Mesenchymal stem cell (in vitro differentiated cells and primary cell): Measurements from ENCODE around the gene ITSN2.
A peak's percentile ranks its signal among the peaks of the same experiment; 100 is the strongest.
"Not testable (repeated sequence)": the region's sequence is repeated elsewhere in the genome, so short reads cannot be mapped to it uniquely, and the experiment has no call there.

Experiments used
- DNase-seq: peaks from one replicate; pipeline ENCODE4 v3.0.0-alpha.2; 2013
- H2AFZ ChIP-seq: one replicate; pipeline ENCODE4 v1.6.1; 2013; ENCODE audit warnings: low read depth, mild to moderate bottlenecking, control low read depth, inconsistent platforms, low read length, moderate library complexity
- H2AK5ac ChIP-seq: 2 replicates; pipeline ENCODE4 v1.6.1; 2013; ENCODE audit warnings: low read length, moderate library complexity, mild to moderate bottlenecking, inconsistent platforms; ENCODE audit not compliant: severe bottlenecking
- H2BK120ac ChIP-seq: one replicate; pipeline ENCODE4 v1.6.1; 2013; ENCODE audit warnings: low read depth, mild to moderate bottlenecking, inconsistent platforms, low read length, moderate library complexity
- H2BK12ac ChIP-seq, 2 experiments: one replicate each; pipeline ENCODE4 v1.6.1; 2013; ENCODE audit warnings: inconsistent platforms in 2 of 2, low read length in 2 of 2, mild to moderate bottlenecking in 2 of 2, moderate library complexity in 2 of 2, control low read depth in 1 of 2
- H2BK15ac ChIP-seq: one replicate; pipeline ENCODE4 v1.6.1; 2013; ENCODE audit warnings: mild to moderate bottlenecking, low read depth, inconsistent platforms; ENCODE audit not compliant: poor library complexity, severe bottlenecking
- H2BK5ac ChIP-seq: 2 replicates; pipeline ENCODE4 v1.6.1; 2013; ENCODE audit warnings: low read depth, mild to moderate bottlenecking, low read length, control low read depth, inconsistent platforms; ENCODE audit not compliant: poor library complexity, severe bottlenecking
- H3K14ac ChIP-seq, 2 experiments: one replicate each; pipeline ENCODE4 v1.6.1; 2013; ENCODE audit warnings: inconsistent platforms in 2 of 2, low read length in 2 of 2, control low read depth in 1 of 2, mild to moderate bottlenecking in 1 of 2, moderate library complexity in 1 of 2
- H3K18ac ChIP-seq, 2 experiments: one replicate each; pipeline ENCODE4 v1.6.1; 2013; ENCODE audit warnings: inconsistent platforms in 2 of 2, low read length in 2 of 2, control low read depth in 1 of 2, low read depth in 1 of 2, mild to moderate bottlenecking in 1 of 2
- H3K23ac ChIP-seq, 2 experiments: one replicate each; pipeline ENCODE4 v1.6.1; 2013; ENCODE audit warnings: inconsistent platforms in 2 of 2, low read length in 2 of 2, mild to moderate bottlenecking in 2 of 2, moderate library complexity in 2 of 2, control low read depth in 1 of 2
- H3K27ac ChIP-seq: 2 replicates; pipeline ENCODE4 v1.5.1; 2013; ENCODE audit warnings: mild to moderate bottlenecking, moderate library complexity, low read length, control low read depth, inconsistent platforms; ENCODE audit not compliant: poor library complexity, severe bottlenecking
- H3K27me3 ChIP-seq, 2 experiments: 2 replicates each; pipeline versions ENCODE4 v1.6.1 to v1.7.0; 2013; ENCODE audit warnings: low read length in 2 of 2, mild to moderate bottlenecking in 2 of 2, moderate library complexity in 2 of 2, control low read depth in 1 of 2, inconsistent platforms in 1 of 2; ENCODE audit not compliant: control insufficient read depth in 1 of 2, insufficient read depth in 1 of 2
- H3K36me3 ChIP-seq, 2 experiments: 2 replicates each; pipeline versions ENCODE4 v1.6.1 to v1.7.0; 2013; ENCODE audit warnings: low read length in 2 of 2, control low read depth in 1 of 2, inconsistent platforms in 1 of 2, low read depth in 1 of 2, mild to moderate bottlenecking in 1 of 2; ENCODE audit not compliant: insufficient read depth in 2 of 2, control insufficient read depth in 1 of 2
- H3K4ac ChIP-seq, 2 experiments: one replicate each; pipeline ENCODE4 v1.6.1; 2013; ENCODE audit warnings: inconsistent platforms in 2 of 2, low read length in 2 of 2, mild to moderate bottlenecking in 2 of 2, moderate library complexity in 2 of 2, control low read depth in 1 of 2, low read depth in 1 of 2
- H3K4me1 ChIP-seq: 2 replicates; pipeline ENCODE4 v1.6.1; 2013; ENCODE audit warnings: low read depth, low read length, control low read depth; ENCODE audit not compliant: control insufficient read depth, insufficient read depth
- H3K4me2 ChIP-seq: 2 replicates; pipeline ENCODE4 v1.6.1; 2013; ENCODE audit warnings: low read length, mild to moderate bottlenecking, inconsistent platforms; ENCODE audit not compliant: poor library complexity, severe bottlenecking
- H3K4me3 ChIP-seq, 2 experiments: 2 replicates each; pipeline versions ENCODE4 v1.5.1 to v1.7.0; 2013; ENCODE audit warnings: low read length in 2 of 2, mild to moderate bottlenecking in 2 of 2, control low read depth in 1 of 2, low read depth in 1 of 2; ENCODE audit not compliant: insufficient read depth in 1 of 2
- H3K79me1 ChIP-seq: replicated peaks from 2 replicates; pipeline ENCODE4 v1.6.1; 2013; ENCODE audit warnings: mild to moderate bottlenecking, control low read depth, low read length, inconsistent platforms; ENCODE audit not compliant: poor library complexity, severe bottlenecking
- H3K9ac ChIP-seq: 2 replicates; pipeline ENCODE4 v1.7.0; 2013; ENCODE audit warnings: mild to moderate bottlenecking, low read length, moderate library complexity
- H3K9me3 ChIP-seq: 2 replicates; pipeline ENCODE4 v1.7.0; 2013; ENCODE audit warnings: mild to moderate bottlenecking, low read length; ENCODE audit not compliant: control insufficient read depth
- H4K8ac ChIP-seq: one replicate; pipeline ENCODE4 v1.6.1; 2013; ENCODE audit warnings: inconsistent platforms, mild to moderate bottlenecking, low read length, moderate library complexity
- H4K91ac ChIP-seq: one replicate; pipeline ENCODE4 v1.6.1; 2013; ENCODE audit warnings: mild to moderate bottlenecking, low read length, inconsistent platforms
- WGBS: methylation state at CpG from one replicate; pipeline ENCODE4 v1.1.7; 2013; ENCODE audit warnings: mixed read lengths; 5-methylcytosine and 5-hydroxymethylcytosine counted together

Gene ITSN2

GRCh38 chr2:24342110-24342910 lies 18.0 kb downstream of the ITSN2 start:
- no peak overlapping the region for H4K91ac ChIP-seq
- H3K4ac ChIP-seq = no peak overlapping the region
- H3K79me1 ChIP-seq = peaks cover 20% of the 10 kb centered on the region
- H3K4me1 ChIP-seq = peaks cover 6% of the 10 kb centered on the region
- H3K4me2 ChIP-seq = no peak overlapping the region
- no peak overlapping the region for H3K4me3 ChIP-seq
- H3K18ac ChIP-seq = no peak overlapping the region
- no peak overlapping the region for H2BK15ac ChIP-seq
- no peaks in the 10 kb centered on the region for H3K9me3 ChIP-seq
- no peak overlapping the region for H2AFZ ChIP-seq
- H2BK12ac ChIP-seq = no peak overlapping the region
- no peak overlapping the region for H2BK120ac ChIP-seq
- no peak overlapping the region for H3K27ac ChIP-seq
- H3K23ac ChIP-seq = no peak overlapping the region
- no peaks in the 10 kb centered on the region for H3K27me3 ChIP-seq
- H4K8ac ChIP-seq = no peak overlapping the region
- H3K14ac ChIP-seq = no peak overlapping the region
- H2BK5ac ChIP-seq = no peak overlapping the region
- H3K36me3 ChIP-seq = no peaks in the 10 kb centered on the region
- no peak overlapping the region for H2AK5ac ChIP-seq
- WGBS = 94% methylated on average over 8 of the region's 9 CpGs
- peak; percentile 48 for DNase-seq
- H3K9ac ChIP-seq = no peak overlapping the region

DNA sequence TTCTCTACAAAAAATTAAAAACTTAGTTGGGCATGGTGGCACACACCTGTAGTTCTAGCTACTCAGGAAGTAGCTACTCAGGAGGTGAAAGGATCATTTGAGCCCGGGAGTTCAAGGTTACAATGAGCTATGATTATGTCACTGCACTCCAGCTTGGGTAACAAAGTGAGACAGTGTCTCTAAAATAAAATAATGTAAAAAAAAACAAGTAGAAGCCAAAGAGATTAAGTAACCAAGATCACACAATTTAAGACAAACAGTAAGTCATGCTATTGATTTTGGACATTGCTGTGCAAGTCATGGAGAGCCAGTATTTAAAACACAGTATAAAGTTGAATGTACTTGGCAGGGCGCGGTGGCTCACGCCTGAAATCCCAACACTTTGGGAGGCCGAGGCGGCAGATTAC lies 20.5 kb downstream of the ITSN2 start:
- no peak overlapping the region for H3K14ac ChIP-seq
- peaks cover 6% of the 10 kb centered on the region for H3K4me1 ChIP-seq
- no peak overlapping the region for H4K8ac ChIP-seq
- no peak overlapping the region for H3K18ac ChIP-seq
- no peak overlapping the region for H2BK15ac ChIP-seq
- no peak overlapping the region for H2BK5ac ChIP-seq
- no peaks in the 10 kb centered on the region for H3K36me3 ChIP-seq
- no peak overlapping the region for H3K9ac ChIP-seq
- 99% methylated on average over 6 of the region's 6 CpGs for WGBS
- DNase-seq = no peak
- H3K4me3 ChIP-seq = no peak overlapping the region
- H2BK120ac ChIP-seq = no peak overlapping the region
- H3K27me3 ChIP-seq = no peaks in the 10 kb centered on the region
- peaks cover 18% of the 10 kb centered on the region for H3K79me1 ChIP-seq
- no peak overlapping the region for H2AFZ ChIP-seq
- no peak overlapping the region for H2BK12ac ChIP-seq
- H2AK5ac ChIP-seq = no peak overlapping the region
- H4K91ac ChIP-seq = no peak overlapping the region
- no peak overlapping the region for H3K4ac ChIP-seq
- no peak overlapping the region for H3K27ac ChIP-seq
- no peak overlapping the region for H3K23ac ChIP-seq
- no peaks in the 10 kb centered on the region for H3K9me3 ChIP-seq
- H3K4me2 ChIP-seq = no peak overlapping the region

DNA sequence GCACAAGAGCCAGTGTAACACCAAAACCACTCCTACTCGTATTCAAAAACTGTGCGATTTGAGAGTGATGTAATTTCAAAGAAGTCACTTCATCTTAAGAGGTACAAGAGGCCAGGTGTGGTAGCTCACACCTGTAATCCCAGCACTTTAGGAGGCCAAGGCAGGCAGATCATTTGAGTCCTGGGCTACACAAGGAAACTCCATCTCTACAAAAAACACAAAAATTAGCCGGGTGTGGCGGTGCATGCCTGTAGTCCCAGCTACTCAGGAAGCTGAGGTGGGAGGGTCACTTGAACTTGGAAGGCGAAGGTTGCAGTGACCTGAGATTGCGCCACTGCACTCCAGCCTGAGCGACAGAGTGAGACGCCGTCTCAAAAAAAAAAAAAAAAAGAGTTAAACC lies 21.2 kb downstream of the ITSN2 start:
- not testable (repeated sequence) for H2BK15ac ChIP-seq, H2BK120ac ChIP-seq, DNase-seq, H3K4me1 ChIP-seq, H2AK5ac ChIP-seq, H4K8ac ChIP-seq, H3K18ac ChIP-seq, H2BK12ac ChIP-seq, H2AFZ ChIP-seq, H3K9ac ChIP-seq, H3K4me2 ChIP-seq, H3K4me3 ChIP-seq, H3K14ac ChIP-seq, H4K91ac ChIP-seq, H3K9me3 ChIP-seq, H3K27me3 ChIP-seq, H3K4ac ChIP-seq, H3K23ac ChIP-seq, H3K27ac ChIP-seq, H3K36me3 ChIP-seq, H2BK5ac ChIP-seq
- peaks cover 16% of the 10 kb centered on the region for H3K79me1 ChIP-seq
- 91% methylated on average over 7 of the region's 9 CpGs for WGBS

- peaks cover 17% of the 10 kb centered on the region for H3K79me1 ChIP-seq
- H2BK12ac ChIP-seq = no peak overlapping the region
- no peak overlapping the region for H2AFZ ChIP-seq
- H2BK5ac ChIP-seq = no peak overlapping the region
- H3K9ac ChIP-seq = no peak overlapping the region
- H3K27ac ChIP-seq = no peak overlapping the region
- H3K36me3 ChIP-seq = no peaks in the 10 kb centered on the region
- no peak overlapping the region for H3K4me2 ChIP-seq
- H4K91ac ChIP-seq = no peak overlapping the region
- no peak overlapping the region for H2BK120ac ChIP-seq
- H3K23ac ChIP-seq = no peak overlapping the region
- DNase-seq = no peak
- H3K9me3 ChIP-seq = no peaks in the 10 kb centered on the region
- 60% methylated on average over 1 of the region's 1 CpG for WGBS
- H2BK15ac ChIP-seq = no peak overlapping the region
- no peak overlapping the region for H2AK5ac ChIP-seq
- no peak overlapping the region for H3K14ac ChIP-seq
- no peaks in the 10 kb centered on the region for H3K27me3 ChIP-seq
- no peak overlapping the region for H4K8ac ChIP-seq
- no peak overlapping the region for H3K4me3 ChIP-seq
- no peak overlapping the region for H3K18ac ChIP-seq
- no peak overlapping the region for H3K4ac ChIP-seq
- peaks cover 8% of the 10 kb centered on the region for H3K4me1 ChIP-seq
Measured at GRCh38 chr2:24337890-24338289, 22.4 kb downstream of the ITSN2 start.
